NCI-H1930 (cell line): ENCODE measurements around the gene ST8SIA2.

Experiments used
- DNase-seq, 2 experiments: peaks; one replicate each; lab custom pipeline; 2025; lab: John Stamatoyannopoulos, UW

Gene ST8SIA2

DNA sequence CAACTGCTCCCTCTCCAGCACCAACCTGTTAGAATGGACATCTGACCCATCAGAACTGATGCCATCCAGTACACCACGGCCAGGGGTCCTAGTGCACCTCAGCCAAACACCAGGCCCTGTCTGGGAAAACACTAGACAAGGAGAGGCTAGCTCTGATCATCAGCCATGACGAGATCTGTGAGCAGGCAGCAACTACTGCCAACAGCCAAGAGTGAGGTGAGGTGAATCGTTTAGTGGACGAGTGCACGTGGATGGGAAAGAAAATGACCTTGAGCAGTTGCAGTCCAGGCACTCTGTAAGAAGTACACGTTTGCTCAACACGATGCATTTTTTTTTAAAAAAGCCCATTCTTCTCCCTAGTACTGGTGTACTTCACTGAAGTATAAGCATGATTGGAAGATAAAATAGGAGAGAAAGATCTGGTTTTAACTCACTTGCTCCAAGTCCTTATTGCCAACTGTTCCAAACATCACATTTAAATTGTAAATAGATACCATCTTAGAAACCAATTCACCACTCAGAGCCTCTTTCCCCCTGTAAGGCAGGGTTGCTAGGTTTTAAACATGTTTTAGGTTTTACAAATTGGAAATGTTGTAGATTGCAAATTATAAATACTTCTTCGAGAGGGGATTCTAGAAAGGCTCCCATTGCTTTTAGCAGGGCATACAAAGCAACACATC is 5.7 kb downstream of the ST8SIA2 start:
- DNase-seq: no peak

DNA sequence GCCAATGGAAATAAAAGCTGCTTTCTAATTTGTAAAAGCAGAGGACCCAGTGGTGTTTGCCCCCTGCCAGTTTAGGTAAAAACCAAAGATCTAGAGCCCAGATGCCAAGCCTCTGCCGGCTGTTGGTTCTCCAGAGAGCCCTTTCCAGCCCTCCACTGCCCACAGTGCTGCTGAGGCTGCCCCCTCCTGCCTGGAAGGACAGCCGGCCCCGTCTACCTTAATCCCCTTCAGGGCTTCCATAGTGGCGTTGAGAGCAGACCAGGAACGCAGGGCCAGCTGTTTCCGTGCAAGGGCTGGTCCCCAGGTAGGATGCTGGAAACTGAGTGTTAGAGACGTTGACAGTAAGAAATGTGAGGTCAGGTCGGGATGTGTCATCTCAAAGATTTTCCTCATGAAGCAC is 6.9 kb downstream of the ST8SIA2 start:
- DNase-seq: no peak

DNA sequence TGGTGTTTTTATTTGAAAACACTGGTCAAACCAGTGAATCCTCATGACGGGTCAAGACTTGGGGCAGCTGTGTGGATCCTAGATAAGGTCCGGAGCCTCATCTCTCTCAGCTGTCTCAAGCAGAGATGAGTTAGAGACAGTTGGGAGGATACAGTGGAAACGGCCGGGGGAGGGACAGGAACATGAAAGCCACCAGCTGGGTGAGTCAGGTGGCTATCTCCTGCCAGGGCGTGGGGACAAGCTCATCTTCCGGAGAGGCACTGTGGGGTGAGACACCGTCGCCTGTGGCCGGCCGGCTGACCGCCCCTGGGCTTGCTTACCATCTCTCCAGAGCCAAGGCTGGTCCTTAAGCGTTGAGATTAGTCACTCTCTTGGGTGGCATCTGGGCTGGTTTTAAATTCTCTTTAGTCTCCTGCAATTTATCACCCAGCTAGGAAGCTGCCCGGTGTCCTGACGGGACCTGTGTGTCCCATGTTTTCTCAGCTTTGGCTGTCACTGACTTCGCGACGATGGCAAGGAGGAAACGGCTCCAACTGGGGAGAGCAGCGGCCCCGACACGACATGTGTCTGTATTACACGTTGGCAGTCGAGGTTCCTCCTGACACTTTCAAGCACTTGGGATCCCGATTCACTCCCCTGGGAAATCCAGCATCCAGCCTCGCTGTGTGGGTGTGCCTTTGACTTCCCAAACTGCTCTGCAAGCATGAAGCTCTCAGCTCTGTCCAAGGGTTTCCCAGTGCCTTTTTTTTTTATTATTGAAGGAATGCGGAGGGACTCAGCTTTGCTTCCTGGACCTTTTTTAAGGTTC is 7.5 kb downstream of the ST8SIA2 start:
- no peak for DNase-seq

DNA sequence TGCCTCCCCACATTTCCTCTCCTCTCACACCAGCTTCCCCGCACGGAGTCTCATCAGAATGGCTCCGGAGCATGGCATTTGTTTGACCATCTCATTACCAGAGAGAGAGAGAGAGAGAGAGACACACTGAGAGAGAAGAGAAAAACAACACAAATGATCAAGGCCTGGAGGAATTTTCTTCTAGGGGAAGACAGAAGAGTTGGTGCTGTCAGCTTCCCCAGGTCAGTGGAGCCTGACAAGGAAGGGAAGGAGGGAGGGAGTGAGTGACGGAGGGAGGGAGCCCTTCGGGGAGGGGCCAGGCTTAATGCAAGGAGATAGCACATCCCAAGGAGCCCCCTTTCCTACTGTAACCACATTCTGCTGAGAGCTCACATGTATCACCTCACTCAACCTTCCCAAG is 9.1 kb downstream of the ST8SIA2 start:
- no peak for DNase-seq

DNA sequence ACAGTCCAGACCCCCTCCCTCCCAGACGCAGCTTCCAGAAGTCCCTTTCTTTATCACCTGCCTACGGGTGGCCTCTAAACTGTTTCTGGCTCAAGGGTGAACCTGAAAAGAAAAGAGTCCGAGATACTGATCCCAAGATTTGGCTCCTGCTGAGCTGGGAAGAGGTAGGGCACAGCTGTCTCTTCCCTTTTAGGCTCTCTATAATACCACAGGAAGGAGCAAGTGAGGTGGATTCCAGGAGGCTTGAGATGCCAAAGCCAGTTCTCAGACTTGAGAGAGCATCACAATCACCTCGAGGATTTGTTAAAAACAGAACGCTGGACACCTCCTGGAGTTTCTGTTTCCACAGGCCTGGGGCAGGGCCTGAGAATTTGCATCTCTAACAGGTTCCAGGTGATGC is 12.3 kb downstream of the ST8SIA2 start:
- no peak for DNase-seq

DNA sequence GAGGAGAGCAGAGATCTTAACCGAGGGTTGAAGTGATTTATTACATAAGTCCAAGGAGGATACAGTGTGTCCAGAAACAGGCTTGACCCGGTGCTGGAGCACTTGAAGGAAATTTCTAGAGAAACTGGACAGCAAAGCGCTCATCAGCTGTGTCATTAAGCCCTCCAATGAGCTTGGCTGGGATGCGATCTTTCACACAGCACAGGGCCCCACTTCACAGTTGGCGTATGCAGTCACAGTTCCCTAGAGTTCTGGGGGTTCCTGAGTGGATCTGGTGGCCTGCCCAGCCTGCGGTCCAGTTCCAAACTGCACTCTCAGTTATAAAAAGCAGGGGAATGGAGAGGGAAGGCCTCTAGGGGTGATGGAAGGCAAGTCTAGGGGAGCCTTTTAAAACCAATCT is 13.6 kb downstream of the ST8SIA2 start:
- no peak for DNase-seq

DNA sequence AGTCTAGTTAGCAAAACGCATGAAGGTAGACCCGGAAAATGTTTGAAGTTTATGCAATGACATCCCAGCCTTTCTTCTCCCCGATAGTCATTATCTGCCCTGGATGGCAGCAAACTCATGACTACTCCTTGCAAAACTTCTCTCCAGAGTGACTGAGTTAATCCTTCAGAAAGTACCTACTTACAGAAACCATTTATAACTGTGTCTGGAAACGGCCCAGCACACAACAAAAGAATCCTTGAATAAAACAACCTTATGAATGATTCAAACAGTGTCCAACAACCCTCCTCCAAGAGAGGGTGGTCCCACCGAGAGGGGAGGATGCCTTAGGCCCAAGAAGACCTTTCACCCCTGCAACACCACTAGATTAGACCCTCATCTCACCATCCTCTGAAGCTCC is 14.2 kb downstream of the ST8SIA2 start:
- DNase-seq: no peak

DNA sequence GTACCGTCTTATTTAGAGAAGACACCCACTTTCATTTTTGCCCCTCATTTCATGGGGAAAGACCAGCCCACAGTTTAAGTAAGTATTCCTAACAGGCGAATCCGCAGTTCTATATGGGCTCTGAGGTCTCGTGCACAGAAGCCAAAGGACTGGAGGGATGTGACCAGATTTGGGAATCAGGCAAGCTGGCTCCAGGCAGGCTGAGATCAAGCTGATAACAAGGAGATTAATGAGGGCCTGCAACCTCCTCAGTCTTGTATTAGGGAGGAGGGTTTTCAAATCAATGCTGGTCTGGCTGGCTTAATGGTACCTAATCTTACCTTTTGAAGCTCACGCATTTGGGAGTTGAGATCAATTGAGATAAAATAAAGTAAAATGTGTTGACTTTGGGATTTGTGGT is 15.3 kb downstream of the ST8SIA2 start:
- DNase-seq: no peak

DNA sequence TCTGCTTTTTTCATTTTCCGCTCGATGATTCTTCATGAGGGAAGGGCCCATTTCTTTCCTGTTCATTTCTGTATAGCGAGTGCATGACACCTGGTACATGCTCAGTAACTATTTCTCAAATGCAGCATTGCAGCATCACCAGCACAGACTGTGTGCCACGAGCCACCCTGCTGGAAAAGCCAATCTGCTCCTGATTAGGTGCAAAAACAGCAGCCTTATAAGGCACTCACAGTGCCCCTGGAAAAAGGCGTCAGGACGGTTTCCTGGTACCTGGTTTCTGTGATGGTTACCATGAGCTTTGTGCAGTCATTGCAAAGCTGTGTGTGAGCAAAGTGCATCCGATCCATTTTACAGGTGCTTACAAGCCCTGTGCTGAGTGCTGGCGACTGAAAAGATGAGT is 15.8 kb downstream of the ST8SIA2 start:
- DNase-seq: no peak

DNA sequence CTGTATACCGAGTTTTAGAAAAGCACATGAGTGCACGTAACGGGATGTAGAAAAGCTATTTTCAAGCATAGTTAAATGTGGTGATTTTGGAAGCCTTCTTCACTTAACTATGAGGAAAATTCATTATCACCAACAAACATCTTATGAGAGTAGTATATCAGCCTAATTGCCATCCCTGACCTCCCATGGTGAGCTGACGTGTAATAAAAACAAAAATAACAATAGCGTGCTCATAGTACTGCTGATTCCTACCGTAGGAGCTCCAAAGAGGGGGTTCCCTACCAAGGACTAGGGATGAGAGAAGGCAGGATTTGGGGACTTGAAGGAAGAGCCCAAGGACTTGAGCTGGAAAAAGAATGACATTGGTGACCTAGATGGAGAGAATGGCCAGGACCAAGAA is 16.9 kb downstream of the ST8SIA2 start:
- no peak for DNase-seq

DNA sequence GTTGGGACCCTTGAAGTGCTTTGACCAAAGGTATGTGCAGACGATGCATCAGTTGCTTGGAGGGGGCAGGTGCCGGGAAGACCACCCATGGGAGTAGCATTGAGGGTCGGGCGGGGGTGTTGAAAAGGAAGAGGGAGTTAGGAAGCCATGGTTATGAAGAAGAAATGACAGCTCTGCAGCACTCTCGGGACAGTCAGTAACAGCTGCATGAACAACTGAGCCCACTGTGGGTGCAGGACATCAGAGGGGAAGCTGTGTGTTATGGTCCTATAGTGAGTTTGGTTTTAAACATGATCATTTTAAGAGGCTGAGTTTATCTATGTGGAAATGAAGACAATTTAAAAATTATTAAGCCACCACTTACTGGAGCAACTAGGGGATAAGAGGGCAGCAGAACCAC is 17.6 kb downstream of the ST8SIA2 start:
- DNase-seq: no peak

DNA sequence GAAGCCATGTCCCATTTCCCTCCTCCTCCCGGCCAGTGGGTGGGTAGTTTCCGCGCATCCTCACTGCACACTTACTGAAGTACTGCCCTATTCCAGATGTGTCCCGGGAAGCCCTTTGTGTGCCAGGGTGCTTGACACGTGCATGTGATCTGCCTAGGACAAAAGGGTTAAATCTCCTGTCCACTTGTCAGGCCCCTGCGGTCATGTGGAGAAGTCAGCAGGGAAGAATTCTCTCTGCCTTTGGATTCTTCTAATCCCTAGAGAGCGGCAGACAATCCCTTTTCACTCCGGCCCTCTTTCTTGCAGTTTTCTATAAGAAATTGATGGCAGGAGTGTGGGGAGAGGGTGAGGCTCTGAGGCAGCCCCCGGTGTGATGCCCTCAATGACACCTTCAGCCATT is 19.8 kb downstream of the ST8SIA2 start:
- DNase-seq: no peak

DNA sequence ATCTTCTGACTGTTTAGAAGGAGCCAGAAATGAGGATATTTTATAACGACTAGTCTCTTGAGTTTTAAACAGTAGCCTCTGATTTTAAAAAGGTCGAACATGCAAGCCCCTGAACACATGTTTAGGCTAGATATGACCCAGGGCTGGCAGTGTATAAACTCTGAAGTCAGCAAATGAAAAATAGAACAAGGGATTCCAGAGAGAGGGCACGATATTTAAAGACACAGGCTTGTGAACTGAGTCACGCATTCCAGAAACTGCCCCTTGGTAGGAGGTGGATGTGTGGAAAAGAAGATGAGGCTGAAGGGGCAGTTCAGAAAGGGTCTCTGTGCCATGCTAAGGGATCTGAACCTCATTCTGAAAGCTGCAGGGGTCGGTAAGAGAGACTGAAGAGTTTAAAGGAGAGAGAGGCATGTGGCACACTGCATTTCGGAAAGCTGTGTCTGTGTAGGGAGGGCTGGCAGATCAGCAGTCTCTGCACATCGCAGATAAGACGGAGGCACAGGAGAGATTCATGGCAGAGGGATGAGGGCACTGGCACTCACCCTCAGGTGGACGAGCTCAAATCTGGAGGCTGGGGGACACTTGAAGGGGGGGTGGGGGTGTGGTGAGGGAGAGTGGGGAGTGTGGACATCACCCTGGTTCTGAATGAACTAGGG is 22.1 kb downstream of the ST8SIA2 start:
- DNase-seq: no peak

DNA sequence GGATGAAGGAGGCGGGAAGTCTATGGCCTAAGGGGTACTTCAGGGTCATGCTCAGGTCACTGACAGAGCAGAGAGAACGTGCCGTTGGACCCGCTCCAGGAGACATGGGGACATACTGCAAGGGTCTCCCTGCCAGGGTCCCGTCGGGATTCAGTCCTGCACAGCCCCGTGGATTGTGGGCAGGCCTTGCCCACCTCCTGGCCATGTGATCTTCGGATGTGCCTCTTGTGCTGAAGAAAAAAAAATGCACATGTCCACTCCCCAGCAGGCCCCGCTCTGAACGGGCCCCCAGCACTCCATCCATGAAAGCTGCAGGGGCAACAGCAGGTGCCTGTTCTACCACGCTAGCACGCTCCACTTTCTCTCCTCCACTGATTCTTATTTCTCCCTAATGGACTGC is 22.9 kb downstream of the ST8SIA2 start:
- no peak for DNase-seq

DNA sequence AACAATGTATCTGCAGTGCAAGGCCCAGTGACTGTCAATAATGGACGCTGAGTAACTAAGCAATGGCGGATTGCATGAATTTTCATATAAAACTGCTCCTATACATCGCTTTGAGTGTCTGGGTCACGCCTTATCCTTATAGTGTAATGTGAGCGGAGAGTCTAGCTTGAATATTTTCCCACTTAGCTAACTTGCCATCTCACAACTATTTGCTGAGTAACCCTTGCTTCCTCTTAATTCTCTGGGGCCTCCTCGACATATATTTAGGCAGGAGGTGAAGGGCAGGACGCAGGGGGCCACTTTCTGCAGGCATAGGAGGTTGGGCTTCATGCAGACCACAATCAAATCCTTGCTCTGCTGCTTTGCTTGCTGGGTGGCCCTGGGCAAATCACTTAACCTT is 24.0 kb downstream of the ST8SIA2 start:
- DNase-seq: no peak

DNA sequence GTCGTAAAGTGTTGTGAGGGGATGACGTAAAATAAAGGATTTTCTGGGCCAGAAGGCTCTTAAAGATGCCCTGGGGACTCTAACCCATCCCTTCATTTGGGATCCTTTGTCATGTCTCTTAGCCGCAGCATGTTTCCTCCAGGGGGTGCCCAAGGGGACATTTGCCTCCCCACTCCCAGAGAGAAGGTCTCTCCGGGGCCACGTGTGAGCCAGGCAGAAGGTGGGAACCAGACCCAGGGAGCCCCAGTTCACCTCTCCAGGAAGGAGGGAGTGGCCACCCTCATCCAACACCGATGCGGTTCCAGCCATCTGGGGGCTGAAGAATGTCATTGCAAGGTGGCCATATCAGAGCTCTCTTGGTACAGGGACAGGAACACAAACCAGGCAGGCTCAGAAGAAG is 25.2 kb downstream of the ST8SIA2 start:
- DNase-seq: no peak

DNA sequence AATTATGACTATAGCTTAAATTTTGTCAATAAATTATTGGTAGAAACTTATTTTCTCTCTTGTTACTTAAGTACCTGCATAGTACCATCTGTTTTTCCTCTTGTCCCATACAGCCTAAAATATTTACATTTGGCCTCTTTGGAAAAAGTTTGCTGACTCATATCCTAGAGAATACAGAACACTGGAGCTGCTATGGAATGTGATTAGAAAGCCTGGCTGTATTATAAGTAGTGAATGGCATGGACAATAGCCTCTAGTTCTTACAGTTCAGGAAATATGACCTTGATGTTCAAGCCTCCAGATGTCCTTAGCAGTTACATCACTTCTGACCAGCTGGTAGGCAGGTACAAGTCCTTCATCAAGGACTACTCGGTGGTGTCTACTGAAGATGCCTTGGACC is 28.3 kb downstream of the ST8SIA2 start:
- no peak for DNase-seq

DNA sequence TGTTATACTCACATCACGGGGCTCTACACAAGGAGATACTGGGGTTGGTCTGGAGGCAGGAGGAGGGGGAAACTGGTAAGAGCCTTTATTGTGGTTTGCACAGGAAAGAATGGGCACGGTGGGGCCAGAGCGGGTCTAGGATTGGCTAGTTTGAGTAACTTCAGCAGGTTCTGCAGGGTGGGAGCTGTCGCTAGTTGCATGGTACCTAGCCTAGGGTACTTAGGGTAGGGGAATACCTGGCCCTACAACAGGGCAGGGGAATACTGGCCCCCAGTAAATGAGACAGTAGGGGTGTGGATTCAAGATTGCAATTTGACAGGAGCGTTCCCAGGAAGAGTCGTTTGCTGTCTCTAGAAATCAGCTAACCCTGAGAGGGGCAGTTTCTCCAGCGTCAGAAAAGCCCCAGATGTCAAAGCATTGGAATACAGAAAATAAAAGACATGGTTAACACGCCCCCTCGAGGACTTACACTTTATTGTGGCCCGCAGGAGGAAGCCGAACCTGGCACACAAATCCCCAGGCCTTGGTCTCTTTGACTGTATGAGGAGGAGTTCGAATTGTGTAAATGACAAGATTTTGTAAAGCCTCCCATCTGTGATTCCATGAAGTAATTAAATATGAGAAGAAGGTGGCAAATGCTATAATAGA is 32.0 kb downstream of the ST8SIA2 start:
- no peak for DNase-seq

DNA sequence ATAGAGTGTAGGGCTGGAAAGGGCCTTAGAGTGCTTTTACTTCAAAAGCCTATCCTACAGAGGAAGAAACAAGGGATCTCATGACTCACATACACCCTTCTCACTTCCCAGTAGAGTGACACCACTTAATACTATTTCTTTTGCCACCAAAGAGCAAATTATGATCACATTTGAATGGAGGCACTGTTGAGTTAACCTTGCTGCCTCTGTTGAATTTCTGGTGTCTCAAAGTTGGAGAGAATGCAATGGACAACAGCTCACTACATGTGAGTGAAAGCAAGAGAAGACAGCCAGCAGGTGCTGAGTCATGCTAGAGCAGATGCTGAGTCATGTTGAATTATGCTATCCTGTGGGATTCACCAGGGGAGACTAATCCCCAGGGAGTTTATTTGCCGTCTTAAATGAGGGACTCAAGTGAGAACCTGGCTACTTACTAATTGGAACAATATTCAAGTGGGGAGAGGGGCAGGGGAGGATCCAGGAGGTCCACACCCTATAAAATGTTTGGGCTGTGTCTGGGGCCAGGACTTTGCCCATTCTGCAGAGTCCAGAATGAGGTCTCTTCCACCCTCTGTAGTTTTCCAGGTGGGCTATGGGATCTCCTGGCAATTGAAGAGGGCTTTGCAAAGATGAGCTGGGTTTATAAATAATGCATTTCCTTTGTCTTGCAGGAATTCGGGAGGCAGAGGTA is 35.8 kb downstream of the ST8SIA2 start:
- DNase-seq: no peak

DNA sequence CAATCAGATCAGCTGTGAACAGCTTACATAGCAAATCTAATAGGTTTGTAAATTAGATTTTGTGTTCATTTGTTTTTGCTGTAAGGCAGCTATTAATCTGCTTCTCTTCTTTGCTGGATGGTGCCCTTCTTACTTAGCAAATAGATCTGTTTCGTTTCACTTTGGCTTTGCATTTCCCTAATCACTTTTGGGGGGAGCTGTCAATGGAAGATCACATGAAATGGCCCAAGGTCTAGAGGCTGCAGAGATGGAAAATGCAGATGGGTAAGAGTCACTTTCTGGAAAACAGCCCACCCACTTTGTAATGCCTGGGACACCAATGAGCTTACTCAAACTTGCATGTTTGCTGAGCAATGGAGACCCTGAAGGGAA is 36.4 kb downstream of the ST8SIA2 start:
- DNase-seq: no peak

DNA sequence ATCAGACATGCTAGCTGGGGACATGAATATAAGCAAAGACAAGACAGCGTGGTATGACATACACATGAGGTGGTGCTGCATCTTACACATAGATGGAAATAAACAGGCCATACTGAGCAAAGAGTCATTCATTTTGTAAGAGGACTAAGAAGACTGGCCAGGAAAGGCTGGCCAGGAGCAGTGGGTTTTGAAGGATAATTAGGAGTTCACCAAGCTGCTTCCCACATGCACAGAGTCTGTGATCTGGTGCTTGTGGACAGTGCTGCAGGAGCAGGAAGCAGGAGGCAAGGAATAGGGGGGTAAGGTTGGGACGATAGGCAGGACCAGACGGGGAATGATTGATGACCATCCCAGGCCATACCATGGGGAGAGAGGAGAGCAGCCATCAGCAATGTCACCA is 41.5 kb downstream of the ST8SIA2 start:
- no peak for DNase-seq

DNA sequence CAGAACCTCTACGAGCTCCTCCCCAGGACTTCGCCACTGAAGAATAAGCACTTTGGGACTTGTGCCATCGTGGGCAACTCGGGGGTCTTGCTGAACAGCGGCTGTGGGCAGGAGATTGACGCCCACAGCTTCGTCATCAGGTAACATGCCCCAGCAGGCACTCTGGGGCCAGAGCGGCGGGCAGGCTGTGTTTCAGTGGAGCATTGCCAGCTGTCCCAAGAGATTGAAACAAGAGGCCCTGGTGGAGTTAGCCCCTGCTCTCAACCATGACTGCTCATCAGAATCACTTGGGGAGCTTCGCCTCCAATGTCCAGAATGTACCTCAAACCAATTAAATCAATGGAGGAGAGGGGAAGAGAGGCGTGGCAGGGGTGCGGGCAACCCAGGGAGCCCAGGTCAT is 44.8 kb downstream of the ST8SIA2 start:
- no peak for DNase-seq
